ENCODE data around the gene TACSTD2. TPM values are rescaled to one million over a fixed set of nuclear protein-coding genes. Genes with fewer than 3 reads are reported as not detected.
A peak's percentile ranks its signal among the peaks of the same experiment; 100 is the strongest.
"Not testable (repeated sequence)": the region's sequence is repeated elsewhere in the genome, so short reads cannot be mapped to it uniquely, and the experiment has no call there.

TACSTD2 gene
- total RNA-seq, 1 donor from 2014 or later, result 26.2 TPM

DNA sequence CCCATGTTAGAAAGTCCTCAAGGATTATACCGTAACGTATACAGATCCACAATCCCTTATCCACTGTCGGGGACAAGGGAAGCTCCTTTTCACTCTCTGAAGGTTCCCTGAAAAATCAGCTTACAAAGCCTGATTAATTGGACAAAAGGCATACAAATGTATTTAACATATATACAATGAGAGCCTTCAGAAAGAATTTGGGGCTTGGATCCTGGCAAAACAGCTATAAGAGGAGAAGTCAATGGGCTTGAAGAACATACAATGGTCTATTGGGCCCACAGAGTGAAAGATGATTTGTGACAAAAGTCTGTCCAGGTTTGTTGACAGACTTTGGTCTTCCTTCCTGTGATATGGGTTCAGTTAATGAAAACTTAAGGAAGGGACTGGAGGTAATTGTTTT is 10.7 kb downstream of the TACSTD2 start:
- no peak for DNase-seq (ENCODE audit: low spot score)

- not testable (repeated sequence) for DNase-seq (ENCODE audit: low spot score)
These were observed 13.3 kb downstream of the TACSTD2 start for GRCh38 chr1:58563715-58564114.

DNA sequence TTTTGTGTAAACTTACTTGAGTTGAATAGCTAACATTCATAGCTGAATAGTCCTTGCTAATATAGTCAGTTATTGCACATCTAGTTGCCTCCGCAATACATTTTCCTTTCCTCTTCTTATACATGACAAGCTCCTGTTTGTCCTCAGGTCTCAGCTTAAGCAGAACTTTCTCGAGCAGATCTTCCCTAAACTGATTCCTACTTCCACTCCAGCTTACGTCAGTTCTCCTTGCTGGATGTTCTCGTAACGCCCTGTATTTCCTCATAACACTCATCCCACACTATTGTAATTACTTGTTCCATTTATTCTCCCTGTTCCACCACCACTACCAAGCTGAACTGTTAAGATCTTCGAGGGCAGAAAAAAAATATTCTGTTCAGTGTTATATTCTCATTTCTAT is 15.4 kb downstream of the TACSTD2 start:
- no peak for DNase-seq (ENCODE audit: low spot score)

DNA sequence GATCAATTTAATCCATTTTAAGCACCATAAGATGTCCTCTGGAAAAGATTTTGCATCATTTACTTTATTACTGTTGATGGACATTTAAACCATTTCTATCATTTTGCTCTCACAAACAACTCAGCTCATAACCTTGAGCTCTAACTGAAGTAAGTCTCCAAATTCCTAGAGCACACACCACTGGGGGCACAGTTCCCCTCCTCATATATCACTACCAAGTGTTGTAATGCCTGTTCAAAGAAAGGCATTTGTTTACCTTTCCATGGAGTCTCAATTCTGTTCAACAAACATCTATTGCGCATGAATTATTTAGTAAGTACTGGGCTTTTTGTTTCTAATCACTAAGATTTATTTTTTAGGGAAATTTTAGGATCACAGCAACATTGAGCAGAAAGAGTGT is 21.7 kb downstream of the TACSTD2 start:
- DNase-seq (ENCODE audit: low spot score), result no peak

- DNase-seq (ENCODE audit: low spot score), result no peak
These were observed 25.6 kb downstream of the TACSTD2 start for GRCh38 chr1:58551186-58552140.

DNA sequence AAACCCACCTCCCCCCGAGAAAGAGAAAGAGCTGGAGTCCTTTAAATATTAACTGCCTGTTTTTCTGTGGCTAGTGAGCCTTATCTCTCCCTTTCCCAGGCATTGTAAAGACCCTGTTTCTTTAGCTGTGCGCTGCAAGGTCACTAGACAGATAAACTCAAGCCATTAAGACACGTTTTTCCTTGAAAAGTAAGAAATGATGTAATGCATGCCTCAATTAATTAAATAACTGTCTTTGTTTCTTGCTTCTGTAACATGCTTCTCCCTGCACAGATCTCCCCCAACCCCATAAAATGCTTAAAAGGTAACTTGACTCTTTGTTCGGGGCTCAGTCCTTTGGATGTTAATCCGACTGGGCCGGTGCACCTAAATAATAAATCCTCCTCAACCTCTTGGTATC is 27.8 kb downstream of the TACSTD2 start:
- not testable (repeated sequence) for DNase-seq (ENCODE audit: low spot score)

DNA sequence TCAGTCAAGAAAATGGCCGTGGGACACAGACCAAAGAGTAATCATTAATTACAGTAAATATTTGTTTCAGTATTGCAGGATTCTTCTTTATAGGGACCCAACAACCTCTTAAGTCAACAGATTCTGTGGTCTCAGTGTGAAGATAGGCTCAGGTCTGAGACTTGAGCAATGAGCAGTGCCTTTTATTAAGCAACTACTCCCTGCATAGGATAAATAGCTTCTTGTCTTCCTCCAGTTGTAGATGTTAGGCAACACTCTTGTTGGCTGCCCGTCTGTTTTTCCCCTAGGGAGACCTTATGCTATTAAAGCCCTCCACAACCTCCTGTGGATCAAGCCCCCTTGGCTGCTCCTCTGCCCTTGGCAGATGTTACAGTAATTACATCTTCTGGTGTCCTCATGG is 28.7 kb downstream of the TACSTD2 start:
- DNase-seq (ENCODE audit: low spot score), result no peak

- peak; percentile 98 for DNase-seq (ENCODE audit: low spot score)
These were observed 30.3 kb downstream of the TACSTD2 start, which contains the start of gene OMA1 for GRCh38 chr1:58546520-58547308. Gene OMA1, minus strand, starts transcription at chr1:58546726. Its CDS starts 7,432 bp downstream, at chr1:58539294.

DNA sequence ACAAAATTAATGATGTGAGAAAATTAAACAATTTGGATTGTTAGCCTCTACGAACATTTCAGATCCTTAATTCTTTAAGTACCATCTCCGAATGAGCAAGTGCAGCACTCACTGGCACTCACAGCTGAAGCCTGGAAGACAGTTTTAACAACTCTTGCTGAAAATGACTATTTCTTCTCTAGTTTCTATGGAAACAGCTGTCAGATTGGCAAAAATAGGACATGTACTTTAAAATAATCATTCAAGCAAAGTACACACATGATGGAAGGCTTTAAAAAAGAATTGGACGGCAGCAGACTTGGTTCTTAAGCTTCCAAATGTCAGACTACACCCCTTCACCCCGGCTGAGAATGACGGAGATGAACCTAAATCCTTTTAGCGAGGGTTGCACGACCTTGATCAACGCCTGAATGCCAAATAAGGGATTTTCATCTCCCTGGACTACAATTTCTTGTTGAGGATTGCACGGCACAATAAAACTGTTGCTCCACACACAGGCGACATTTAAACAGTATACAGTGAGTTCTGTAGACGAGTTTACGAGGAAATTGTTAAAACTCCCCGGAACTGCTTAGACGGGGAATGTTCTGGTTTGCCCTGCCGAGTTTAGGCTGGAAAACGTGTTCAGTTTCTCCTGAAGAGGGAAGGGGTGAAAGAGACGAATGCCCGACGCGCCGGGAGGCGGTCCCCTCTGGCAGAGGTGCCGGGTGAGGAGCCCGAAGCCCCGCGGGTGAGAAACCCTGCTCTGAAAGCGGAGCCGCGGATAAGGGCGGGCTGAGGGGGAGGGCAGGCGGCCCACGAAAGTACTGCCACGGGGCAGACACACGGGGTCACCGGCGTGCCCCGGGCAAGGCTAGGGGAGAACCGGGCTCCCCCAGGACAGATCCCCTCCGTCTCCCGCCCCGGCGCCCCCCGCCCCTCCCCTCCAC is 31.2 kb downstream of the TACSTD2 start:
- DNase-seq (ENCODE audit: low spot score), result peak; percentile 88

DNA sequence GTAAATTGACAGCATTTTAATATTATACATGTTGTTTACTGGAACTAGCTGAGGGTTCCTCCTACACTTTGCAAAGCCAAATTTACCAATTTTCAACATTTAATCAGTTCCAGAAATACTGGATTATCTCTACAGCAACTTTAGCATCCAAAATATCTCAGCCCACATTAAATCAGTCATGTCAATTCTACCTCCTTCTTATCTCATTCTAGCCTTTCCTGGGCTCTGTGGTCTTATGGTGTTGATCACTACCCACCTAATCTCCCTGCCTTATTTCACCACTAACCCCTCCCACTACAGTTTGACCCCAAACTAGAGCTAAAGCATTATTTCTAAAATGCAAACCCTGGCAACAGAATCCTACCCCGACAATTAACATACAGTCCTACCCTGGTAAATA is 33.8 kb downstream of the TACSTD2 start:
- DNase-seq (ENCODE audit: low spot score), result no peak

GRCh38 chr1:58539553-58539952 is 37.5 kb downstream of the TACSTD2 start:
- peak; percentile 90 for DNase-seq (ENCODE audit: low spot score)

GRCh38 chr1:58538821-58539220 is 38.2 kb downstream of the TACSTD2 start:
- DNase-seq (ENCODE audit: low spot score), result peak; percentile 59

- not testable (repeated sequence) for DNase-seq (ENCODE audit: low spot score)
These were observed 45.2 kb downstream of the TACSTD2 start for GRCh38 chr1:58531842-58532241.

DNA sequence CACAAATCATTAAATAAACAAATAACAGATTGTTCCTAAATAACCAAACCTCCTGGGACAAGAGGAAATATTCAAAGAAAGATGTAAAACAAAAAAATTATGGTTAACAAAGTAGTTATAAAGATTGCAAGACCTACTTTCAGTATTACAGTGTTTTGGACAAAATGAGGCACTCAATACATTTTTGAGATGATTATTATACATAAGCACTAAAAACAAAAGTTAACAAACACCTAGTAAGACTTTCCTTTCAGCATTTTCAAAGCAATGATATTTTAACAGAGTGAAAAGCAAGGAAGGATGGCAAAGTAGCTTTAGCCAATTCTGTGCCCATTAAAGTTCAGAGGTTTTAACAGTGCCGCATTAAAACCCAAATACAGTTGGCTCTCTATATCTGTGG is 47.8 kb downstream of the TACSTD2 start:
- DNase-seq (ENCODE audit: low spot score), result no peak

GRCh38 chr1:58528518-58528917 is 48.5 kb downstream of the TACSTD2 start:
- DNase-seq (ENCODE audit: low spot score), result no peak

Other genes with a start within 250 kb of the TACSTD2 start
- gene OMA1, start 30.5 kb downstream of the TACSTD2 start, total RNA-seq (ENCODE audit: insufficient read depth, low replicate concordance), result 49.6 TPM
- gene MYSM1, start 122.8 kb upstream of the TACSTD2 start, total RNA-seq (ENCODE audit: insufficient read depth, low replicate concordance), result 46.5 TPM
- gene JUN, start 206.8 kb upstream of the TACSTD2 start, total RNA-seq (ENCODE audit: insufficient read depth, low replicate concordance), result 515 TPM

All from umbilical cord (tissue), 2 donors.